Measurements from ENCODE around the gene SDK2.
"Not testable (repeated sequence)": the region's sequence is repeated elsewhere in the genome, so short reads cannot be mapped to it uniquely, and the experiment has no call there.

SDK2 gene

DNA sequence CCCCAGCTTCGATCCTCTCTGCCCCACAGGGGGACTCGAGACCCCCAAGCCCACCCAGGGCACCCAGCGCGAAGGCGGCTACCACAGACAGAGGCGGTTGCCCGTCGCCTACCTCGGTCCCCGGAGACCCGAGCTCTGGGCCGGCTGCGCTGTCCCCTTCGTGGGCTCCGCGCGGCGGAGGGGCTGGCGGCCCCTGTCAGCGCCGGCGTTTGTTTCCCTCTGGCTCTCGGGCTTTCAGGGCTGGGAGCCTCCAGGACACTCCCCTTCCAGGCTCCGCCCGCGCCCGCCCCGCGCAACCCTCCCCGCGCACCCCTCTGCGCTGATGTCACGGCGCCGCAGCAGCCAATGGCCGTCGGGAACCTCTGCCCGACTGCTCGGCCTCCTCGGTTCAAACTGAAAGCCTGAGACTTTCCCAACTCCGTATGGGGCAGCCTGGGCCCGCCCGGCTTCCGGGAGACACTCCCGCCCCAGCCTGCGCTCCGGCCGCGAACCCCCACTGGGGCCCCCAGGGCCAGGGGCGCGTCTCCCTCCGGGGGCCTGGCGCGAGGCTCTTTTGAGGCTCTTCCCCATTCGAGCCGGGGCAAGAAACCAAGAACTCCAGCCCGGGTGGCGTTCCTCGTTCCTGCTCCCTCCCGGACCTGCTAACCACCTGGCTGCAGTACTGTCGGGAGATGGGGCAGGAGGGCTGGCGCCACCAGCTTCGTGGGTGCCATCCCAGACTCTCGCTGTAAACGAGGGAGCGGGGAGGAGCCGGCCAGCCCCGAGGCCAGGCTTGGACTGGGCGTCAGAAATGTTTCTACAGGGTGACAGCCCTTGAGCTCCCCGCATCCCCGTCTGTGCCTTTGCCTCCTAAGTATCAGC lies 332.2 kb downstream of the SDK2 start, which contains the start of gene CDC42EP4:
CDC42EP4 (minus strand) TSS at position 221 of the 861 bp plus-strand sequence. CDS start 25,501 bp downstream, outside the sequence.
- peak; percentile 90 for DNase-seq

GRCh38 chr17:73311428-73311780 lies 332.8 kb downstream of the SDK2 start:
- no peak for DNase-seq

DNA sequence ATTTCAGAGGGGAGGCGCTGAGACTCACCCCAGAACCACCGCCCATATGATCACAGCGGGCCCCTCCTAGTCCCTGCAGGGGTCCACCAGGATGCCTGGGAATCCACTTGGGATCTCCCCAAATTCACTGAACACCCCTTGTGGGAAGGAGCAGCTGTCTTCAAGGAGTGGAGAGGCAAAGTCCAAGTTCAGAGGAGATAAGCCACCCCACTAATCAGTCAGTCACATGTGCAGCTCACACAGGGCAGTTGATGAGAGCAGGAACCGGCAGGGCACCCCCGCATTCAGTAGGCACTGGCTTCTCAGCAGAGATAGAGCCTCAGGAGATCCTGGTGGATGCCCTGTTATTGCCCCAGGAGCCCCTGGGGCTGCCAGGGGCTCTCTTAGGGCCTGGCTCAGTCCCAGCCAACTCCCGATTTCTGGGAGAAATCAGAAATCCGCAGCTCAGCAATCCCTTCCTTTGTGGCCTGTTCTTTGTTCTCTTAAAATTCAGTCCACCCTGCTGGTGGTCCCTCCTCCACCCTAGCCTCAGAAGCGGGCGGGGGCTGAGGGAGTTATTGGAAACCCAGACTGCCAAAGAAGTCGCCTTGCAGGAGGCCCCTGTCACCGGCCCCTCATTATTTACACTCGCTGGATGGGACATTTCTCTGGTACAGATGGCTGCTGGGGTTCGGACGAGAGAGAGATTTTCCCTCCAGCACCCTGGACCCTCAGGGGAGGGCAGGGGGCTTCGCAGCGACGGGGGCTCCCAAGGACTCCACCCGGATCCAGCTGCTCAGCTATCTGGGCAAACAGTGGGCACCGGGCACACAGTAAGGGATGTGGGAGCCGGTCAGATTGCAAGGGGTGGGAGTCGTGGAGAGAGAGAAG lies 334.3 kb downstream of the SDK2 start:
- DNase-seq: no peak

GRCh38 chr17:73308959-73309358 lies 335.3 kb downstream of the SDK2 start:
- not testable (repeated sequence) for DNase-seq

GRCh38 chr17:73308017-73308823 lies 336.0 kb downstream of the SDK2 start:
- no peak for DNase-seq

GRCh38 chr17:73307130-73307529 lies 337.1 kb downstream of the SDK2 start:
- DNase-seq: no peak

DNA sequence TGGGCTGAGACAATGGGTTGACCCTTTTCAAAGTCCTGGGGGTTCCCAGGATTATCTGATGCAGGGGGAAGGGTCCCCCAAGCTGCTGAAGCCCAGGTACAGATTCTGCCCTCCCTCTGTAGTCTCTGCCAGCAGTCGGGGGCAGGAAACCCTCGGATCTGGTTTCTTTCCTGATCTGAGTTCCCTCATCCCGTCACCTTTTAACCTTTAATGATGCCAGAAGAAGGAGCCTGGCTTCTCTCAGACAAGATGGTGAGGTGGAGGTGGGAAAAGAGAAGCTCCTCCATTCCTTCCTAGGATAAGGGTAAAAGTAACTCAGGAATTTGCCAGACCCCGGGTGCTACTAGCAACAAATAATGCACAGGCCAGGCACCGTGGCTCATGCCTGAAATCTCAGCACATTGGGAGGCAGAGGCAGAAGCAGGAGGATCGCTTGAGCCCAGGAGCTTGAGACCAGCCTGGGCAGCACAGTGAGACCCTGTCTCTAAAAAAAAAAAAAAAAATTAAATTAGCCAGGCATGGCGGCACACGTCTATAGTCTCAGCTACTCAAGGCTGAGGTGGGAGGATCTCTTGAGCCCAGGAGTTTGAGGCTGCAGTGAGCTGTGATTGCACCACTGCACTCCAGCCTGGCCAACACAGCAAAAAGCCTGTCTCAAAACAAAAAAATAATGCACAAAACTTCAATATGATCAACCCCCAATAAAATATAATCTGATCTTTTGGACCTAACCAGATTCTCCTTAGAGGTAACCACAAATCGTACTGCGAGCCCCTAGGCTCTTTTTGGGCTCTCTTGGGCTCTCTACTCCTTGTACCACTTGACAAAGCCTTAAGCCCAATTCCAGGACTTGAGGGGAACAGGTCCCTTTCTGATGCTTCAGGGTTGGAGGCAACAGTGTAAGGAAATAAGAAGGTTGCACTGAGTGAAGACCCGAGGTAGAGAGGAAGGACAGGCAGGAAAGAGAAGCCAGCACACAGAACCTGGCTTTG lies 338.1 kb downstream of the SDK2 start:
- DNase-seq: no peak

DNA sequence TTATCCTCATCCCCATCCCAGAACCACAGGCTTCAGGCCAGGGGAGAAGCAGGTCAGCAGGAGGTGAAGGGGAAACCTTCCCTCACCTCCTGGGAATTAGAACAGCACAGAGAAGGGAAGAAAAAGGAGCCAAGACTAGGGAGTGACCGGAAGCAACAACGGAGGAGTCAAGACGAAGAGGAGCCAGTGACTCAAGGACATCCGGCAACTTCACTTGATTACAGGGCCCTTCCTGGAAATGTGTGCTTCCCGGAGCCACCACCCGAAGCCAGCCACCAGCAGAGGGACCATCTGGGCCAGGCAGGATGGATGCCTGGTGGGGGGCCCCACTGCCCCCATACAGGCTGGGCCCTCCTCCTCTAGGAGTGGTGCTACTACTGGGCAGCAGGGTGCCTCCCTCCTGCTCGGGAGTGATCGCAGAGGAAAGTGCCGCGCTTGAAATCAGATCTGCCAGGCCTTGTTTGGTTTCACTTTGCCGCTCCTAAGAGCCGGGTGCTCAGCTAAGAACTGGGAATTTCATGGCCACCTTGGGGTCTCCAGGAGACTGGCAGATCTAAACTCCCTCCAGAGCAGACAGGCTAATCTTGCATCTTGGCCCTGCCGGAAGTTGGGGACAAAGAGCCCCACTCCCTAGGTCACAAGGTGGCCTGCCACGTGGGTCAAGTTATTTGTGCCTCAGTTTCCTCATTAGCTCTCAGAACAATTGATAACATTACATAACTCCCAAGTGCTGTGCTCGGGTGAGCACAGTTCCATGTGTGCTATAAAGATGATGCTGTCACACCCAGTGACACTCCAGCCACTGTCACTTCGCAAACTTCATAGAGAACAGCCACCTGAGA lies 339.1 kb downstream of the SDK2 start:
- DNase-seq: no peak

DNA sequence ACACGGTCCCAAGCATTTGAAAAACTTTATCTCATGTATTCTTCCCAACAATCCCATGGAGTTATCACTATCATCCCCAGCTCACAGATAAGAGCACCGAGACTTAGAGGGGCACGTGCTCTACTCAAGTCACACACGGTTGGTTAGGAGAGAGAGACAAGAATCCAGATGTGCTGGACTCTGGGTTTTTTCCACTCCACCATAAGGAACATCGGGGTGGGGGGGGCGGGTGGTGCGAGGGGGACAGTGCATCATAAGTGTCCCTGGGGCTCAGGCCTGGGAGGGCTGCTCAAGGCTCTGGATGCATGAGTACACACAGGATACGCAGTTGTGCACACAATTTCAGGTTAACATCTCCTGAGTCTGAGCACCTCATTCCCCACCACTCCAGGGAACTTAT lies 339.8 kb downstream of the SDK2 start:
- no peak for DNase-seq

DNA sequence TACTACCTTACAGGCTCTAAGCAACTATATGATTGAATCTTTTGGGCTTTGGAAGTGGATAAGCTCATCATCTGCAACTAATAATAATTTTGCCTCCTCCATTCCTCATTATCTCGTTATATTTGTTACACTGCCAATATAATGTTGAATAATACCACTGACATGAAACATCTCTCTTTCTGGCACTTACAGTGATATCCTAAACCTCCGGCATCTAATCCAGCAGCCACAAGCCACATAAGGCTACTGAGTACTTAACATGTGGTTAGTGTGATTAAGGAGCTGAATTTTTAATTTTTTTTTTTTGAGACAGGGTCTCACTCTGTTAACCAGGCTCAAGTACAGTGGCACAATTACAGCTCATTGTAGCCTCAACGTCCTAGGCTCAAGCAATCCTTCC lies 342.1 kb downstream of the SDK2 start:
- no peak for DNase-seq

- no peak for DNase-seq
Observed at GRCh38 chr17:73301369-73301768, 342.9 kb downstream of the SDK2 start.

- no peak for DNase-seq
Observed at GRCh38 chr17:73300392-73300791, 343.9 kb downstream of the SDK2 start.

- DNase-seq: no peak
Observed at GRCh38 chr17:73297934-73298861, 346.0 kb downstream of the SDK2 start.

- DNase-seq: no peak
Observed at GRCh38 chr17:73293480-73293911, 350.7 kb downstream of the SDK2 start.

GRCh38 chr17:73293031-73293430 lies 351.2 kb downstream of the SDK2 start:
- DNase-seq: no peak

DNA sequence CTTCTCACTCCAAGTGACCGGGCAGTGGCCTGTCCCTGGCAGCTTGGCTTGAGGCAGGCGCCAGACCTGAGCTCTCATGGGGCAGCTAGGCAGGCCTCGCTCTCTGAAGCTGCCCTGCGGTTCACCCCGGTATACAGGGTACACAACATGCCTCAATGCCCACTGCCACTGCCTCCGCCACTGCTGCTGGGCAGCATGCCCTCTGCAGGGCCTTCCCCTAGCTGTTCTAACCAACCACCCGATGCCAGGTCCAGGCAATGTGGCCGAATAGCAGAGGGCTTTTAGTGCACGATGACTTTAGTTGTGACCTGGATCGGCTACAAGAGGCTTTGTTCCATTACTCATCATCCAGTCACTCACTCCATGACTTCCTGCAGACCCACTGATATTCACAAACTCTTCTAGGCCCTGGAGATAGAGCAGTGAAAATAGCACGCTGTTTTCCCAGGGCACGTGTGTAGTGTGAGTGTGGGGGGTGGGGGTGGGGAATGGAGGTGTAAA lies 352.2 kb downstream of the SDK2 start:
- peak; percentile 27 for DNase-seq

DNA sequence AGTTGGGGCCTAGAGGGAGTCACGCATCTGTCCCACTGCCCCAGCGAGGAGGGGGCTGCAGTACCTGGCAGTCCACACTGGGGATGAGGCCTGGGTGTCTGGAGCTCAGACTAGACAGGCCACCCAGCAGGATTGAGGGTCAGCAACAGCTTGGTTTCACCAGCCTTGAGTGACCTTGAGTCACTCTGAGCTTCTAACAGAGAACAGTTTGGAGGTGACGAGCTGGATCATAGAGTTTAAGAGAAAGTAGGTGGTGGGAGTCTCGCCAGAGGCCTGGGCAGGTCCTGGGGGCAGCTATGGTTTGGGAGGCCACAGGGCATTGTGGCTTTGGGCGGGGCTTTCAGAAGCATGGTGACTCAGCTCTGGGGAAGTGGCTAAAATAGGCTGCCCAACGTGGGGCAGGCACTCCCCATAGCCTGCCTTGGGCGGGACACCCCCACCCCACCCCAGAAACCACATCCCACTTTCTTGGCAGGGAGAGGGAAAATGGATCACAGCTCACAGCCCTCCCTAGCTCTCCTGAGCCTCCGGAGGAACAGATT lies 352.9 kb downstream of the SDK2 start:
- DNase-seq: peak; percentile 60

DNA sequence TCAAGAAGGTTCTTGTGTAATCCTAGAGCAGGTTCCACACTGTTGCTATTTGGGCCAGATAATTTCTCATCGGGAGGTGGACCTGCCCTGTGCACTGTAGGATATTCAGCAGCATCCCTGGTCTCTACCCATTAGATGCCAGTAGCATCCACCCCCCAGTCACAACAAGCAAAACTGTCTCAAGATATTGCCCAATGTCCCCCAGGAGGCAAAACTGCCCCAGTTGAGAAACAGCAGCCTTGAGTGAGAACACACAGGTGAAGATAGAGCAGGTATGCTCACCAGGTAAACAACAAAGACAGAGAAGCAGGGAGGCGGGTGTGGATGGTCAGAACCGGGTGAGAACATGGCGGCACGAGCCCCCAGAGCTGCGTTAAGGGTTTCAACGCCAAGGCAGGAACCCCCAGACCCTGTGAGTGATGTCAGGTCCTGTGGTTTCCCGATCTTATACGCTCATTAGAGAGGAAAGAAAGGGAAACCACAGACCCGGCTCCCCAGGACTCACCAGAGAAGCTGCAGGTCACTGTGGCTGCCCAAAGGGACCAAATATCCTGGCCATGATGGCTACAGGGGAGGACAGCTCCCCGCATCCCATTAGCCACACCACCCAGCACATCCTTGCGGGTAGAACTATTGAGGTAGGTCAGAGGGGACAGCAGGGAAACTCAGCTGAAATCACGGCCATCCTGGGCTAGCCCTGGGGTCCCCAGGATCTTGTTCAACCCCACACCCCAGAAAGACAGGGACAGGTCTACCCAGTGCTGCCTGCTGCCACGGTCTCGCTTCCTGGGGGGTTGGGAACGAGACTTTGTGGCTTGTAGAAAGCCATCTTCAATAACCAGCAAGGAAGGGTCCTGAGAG lies 353.6 kb downstream of the SDK2 start:
- no peak for DNase-seq

Measured in GOT3 (cell line).